Lung (tissue), 12 donors: ENCODE results near the gene EFNA5. TPM values are rescaled to one million over a fixed set of nuclear protein-coding genes. Genes with fewer than 3 reads are reported as not detected.
A peak's percentile ranks its signal among the peaks of the same experiment; 100 is the strongest.

ENCODE experiments used
- ATAC-seq: fragments of 200-7000 bp; cut with Tn5 transposase; one replicate; pipeline ENCODE4 v1.9.1; 2020; ENCODE audit warnings: moderate number of reproducible peaks; ENCODE audit not compliant: insufficient read depth, low FRiP score
- DNase-seq, 3 donors: peaks; one replicate each; pipeline ENCODE4 v3.0.0-alpha.2; 2013 to 2017
- H3K27ac ChIP-seq, 2 donors: one replicate each; pipeline ENCODE4 v1.5.1; 2013; ENCODE audit warnings: mild to moderate bottlenecking in 2 of 2, moderate library complexity in 2 of 2, control low read depth in 1 of 2, inconsistent platforms in 1 of 2, low read depth in 1 of 2, low read length in 1 of 2
- H3K27me3 ChIP-seq, 3 donors: one replicate each; pipeline ENCODE4 v1.5.1; 2013; ENCODE audit warnings: low read length in 2 of 3; ENCODE audit not compliant: control insufficient read depth in 3 of 3, insufficient read depth in 3 of 3
- H3K36me3 ChIP-seq, 4 donors: one replicate each; pipeline ENCODE4 v1.5.1; 2013; ENCODE audit warnings: low read length in 4 of 4, mild to moderate bottlenecking in 1 of 4, moderate library complexity in 1 of 4; ENCODE audit not compliant: control insufficient read depth in 4 of 4, insufficient read depth in 4 of 4
- H3K4me1 ChIP-seq, 5 donors: one replicate each; pipeline ENCODE4 v1.5.1; 2013; ENCODE audit warnings: low read length in 5 of 5, mild to moderate bottlenecking in 2 of 5, moderate library complexity in 1 of 5; ENCODE audit not compliant: control insufficient read depth in 5 of 5, insufficient read depth in 5 of 5
- H3K4me3 ChIP-seq: one replicate; pipeline ENCODE4 v1.5.1; 2013; ENCODE audit warnings: mild to moderate bottlenecking, control low read depth, moderate library complexity
- H3K9ac ChIP-seq, 2 donors: one replicate each; pipeline ENCODE4 v1.5.1; 2013; ENCODE audit warnings: low read length in 2 of 2, control low read depth in 1 of 2; ENCODE audit not compliant: insufficient read depth in 1 of 2
- H3K9me3 ChIP-seq, 4 donors: one replicate each; pipeline ENCODE4 v1.5.1; 2013; ENCODE audit warnings: low read length in 3 of 4, mild to moderate bottlenecking in 1 of 4, moderate library complexity in 1 of 4; ENCODE audit not compliant: control insufficient read depth in 4 of 4, insufficient read depth in 3 of 4
- WGBS, 2 donors: extraction: QIAGEN DNeasy Blood & Tissue Kit; methylation state at CpG; one replicate each; pipeline ENCODE4 v1.1.7; 2013; 5-methylcytosine and 5-hydroxymethylcytosine counted together
- polyA plus RNA-seq, 2 donors: library from polyadenylated mRNA; stranded (reverse); fragments of 200-250 nt; gene quantifications; one replicate each; pipeline ENCODE4 v1.2.1, GENCODE V29; 2013
- total RNA-seq, 2 donors: library from RNA; depleted of rRNA in 1 of 2; stranded (reverse); fragments of >200 nt in 1 of 2; gene quantifications; one replicate each; pipeline ENCODE4 v1.2.1, GENCODE V29; 2014 to 2021
- TF ChIP-seq, protein P1 (sequence below): IDR thresholded peaks from 2 replicates; pipeline ENCODE4 v1.5.1; 2012; ENCODE audit warnings: mild to moderate bottlenecking; ENCODE audit errors: control extremely low read depth, extremely low read depth
- donor health status: control.
- donor health status: control.
- donor health status: Bipolar disorder and iron deficiency.
- donor health status: healthy.
- donor health status: DM: yes; HTN: yes; CAD: no.

Gene EFNA5
- total and polyA plus RNA-seq, 4 donors = 2.1 to 18.4 (median 7.8) TPM

DNA sequence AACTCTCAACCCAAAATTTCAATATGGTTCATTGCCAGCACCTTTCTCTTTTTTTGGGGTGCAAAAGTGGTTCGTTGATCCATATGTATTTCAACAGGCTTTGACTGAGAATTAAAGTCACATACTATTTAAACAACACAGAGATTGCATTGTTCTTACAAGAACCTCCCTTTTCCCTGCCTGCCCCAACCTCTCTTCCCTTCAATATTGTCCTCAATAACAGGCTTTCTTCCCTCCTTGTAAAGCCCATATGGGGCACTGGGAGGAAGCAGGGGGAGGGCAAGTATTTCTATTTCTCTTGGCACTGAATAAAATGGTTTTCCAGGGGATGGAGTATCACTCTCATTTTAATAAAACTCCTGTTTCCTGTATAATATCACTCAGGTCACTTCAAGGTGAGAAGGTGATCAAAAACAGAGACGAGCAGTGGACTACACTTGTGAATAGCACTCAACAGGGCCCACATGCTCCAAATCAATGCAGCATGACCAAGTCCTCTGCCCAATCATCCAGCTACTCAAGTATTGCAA is 65.1 kb downstream of the EFNA5 start:
- TF ChIP-seq, protein P1, sequence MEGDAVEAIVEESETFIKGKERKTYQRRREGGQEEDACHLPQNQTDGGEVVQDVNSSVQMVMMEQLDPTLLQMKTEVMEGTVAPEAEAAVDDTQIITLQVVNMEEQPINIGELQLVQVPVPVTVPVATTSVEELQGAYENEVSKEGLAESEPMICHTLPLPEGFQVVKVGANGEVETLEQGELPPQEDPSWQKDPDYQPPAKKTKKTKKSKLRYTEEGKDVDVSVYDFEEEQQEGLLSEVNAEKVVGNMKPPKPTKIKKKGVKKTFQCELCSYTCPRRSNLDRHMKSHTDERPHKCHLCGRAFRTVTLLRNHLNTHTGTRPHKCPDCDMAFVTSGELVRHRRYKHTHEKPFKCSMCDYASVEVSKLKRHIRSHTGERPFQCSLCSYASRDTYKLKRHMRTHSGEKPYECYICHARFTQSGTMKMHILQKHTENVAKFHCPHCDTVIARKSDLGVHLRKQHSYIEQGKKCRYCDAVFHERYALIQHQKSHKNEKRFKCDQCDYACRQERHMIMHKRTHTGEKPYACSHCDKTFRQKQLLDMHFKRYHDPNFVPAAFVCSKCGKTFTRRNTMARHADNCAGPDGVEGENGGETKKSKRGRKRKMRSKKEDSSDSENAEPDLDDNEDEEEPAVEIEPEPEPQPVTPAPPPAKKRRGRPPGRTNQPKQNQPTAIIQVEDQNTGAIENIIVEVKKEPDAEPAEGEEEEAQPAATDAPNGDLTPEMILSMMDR = no peak
- DNase-seq (no peak), ATAC-seq (no peak)
- Histone ChIP-seq H3K4me1 (peaks cover 0 to 35% (median 6%) of the 10 kb centered on the region in 5 donors), H3K36me3 (no peaks in the 10 kb centered on the region), H3K9me3 (no peaks in the 10 kb centered on the region), H3K27me3 (no peaks in the 10 kb centered on the region), H3K27ac (no peak overlapping the region), H3K9ac (no peak overlapping the region), H3K4me3 (no peak overlapping the region)
- 59 to 81% methylated on average over 2 of the region's 2 CpGs for WGBS, 2 donors

DNA sequence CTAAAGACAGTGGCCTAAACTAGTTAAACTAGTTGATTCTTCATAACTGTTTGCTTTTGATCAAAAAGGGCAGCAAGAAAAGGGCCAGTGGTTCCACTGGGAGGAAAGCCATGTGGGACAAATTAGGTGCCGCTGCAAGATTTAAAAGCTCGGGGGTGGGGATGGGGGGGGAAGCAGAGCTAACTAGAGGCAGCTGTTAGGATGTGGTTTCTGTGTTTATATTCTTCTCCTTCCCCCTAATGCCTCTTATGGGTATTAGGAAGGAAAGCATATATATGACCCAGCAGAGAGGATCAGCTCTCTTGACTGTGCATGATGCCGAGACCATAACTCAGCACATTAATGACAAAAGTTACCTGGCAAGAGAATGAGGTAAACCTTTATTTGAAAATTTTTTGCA is 65.7 kb downstream of the EFNA5 start:
- DNase-seq = peak in 1 of 3 donors; percentile 41
- H3K4me1 ChIP-seq = peaks cover 0 to 38% (median 6%) of the 10 kb centered on the region in 5 donors
- H3K9me3 ChIP-seq = no peaks in the 10 kb centered on the region
- WGBS, 2 donors = 27 to 50% methylated on average over 3 of the region's 3 CpGs
- no peak overlapping the region for H3K4me3 ChIP-seq
- no peaks in the 10 kb centered on the region for H3K36me3 ChIP-seq
- no peak overlapping the region for H3K27ac ChIP-seq
- no peaks in the 10 kb centered on the region for H3K27me3 ChIP-seq
- TF ChIP-seq, protein P1 = no peak
- no peak for ATAC-seq
- H3K9ac ChIP-seq = no peak overlapping the region

DNA sequence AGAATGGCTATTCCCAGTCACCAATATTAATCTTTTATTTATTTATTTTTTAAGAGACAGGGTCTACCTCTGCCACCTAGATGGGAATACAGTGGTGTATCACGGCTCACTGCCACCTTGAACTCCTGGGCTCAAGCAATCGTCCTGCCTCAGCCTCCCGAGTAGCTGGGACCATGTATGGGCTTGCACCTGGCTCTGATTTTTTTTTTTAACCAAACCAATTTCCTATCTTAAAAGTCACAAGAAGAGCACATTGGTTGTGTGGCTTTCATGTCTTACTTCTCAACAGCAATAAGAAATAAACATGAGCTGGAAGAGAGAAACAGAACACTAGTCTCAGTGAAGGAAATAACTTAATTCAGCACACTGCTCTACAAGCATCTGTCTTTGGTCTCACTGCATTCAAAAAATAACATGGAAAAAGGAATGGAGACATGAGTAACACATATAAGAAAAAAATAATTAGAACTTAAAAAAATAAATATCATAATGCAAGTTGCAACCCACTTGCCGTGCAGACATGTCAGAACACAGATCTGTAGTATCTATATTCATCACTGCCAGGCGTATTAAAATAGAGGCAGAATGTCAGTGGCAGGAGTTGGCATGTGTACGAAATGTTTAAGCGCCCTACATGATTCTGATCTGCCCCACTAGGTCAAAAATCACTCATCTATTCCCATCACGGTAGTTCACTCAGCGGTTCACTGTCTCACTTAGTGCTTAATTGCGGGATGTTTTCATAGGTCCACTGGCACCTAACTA is 66.4 kb downstream of the EFNA5 start:
- H3K9ac ChIP-seq = no peak overlapping the region
- no peak overlapping the region for H3K4me3 ChIP-seq
- TF ChIP-seq, protein P1 = no peak
- 90 to 94% methylated on average over 10 of the region's 10 CpGs for WGBS, 2 donors
- DNase-seq (no peak), ATAC-seq (no peak)
- no peaks in the 10 kb centered on the region for H3K9me3 ChIP-seq
- H3K27me3 ChIP-seq = no peaks in the 10 kb centered on the region
- peaks cover 0 to 40% (median 6%) of the 10 kb centered on the region in 5 donors for H3K4me1 ChIP-seq
- no peaks in the 10 kb centered on the region for H3K36me3 ChIP-seq
- H3K27ac ChIP-seq = no peak overlapping the region
